ENCODE results near the gene TAF3. TPM values are rescaled to one million over a fixed set of nuclear protein-coding genes. Genes with fewer than 3 reads are reported as not detected.

The TAF3 gene
- total RNA-seq, 4 donors from 2014 or later, result 11.7 to 12.6 (median 12.4) TPM

DNA sequence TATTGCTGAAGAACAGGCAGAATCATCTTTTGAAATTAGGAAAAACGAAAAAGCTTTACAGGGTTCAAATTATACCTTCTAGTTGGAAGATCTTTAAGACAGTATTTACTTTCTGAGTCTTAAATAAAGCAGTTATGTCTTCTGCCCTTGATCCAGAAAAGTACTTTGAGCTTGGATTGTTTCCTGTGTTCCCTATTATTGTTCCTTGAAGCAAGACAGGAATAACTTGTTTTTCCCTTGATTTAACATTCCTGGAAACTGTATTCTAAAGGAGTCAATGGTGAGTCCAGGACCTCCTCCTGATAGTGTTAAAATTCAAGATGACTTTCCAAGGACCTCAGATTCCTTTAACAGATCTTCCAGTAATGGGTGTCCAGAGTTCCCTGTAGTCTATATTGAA lies 161.9 kb downstream of the TAF3 start:
- no peaks in the 10 kb centered on the region for H3K4me1 ChIP-seq
- peaks cover 0 to 33% (median 6%) of the 10 kb centered on the region in 3 donors for H3K36me3 ChIP-seq
- no peaks in the 10 kb centered on the region for H3K27me3 ChIP-seq
- WGBS, 2 donors, result 82 to 86% methylated on average over 1 of the region's 1 CpG
- no peak overlapping the region for H3K27ac ChIP-seq
- DNase-seq (ENCODE audit: low spot score in 2 of 2), result no peak
- H3K9me3 ChIP-seq, result no peaks in the 10 kb centered on the region
- no peak overlapping the region for H3K4me3 ChIP-seq
- TF ChIP-seq, protein P1, sequence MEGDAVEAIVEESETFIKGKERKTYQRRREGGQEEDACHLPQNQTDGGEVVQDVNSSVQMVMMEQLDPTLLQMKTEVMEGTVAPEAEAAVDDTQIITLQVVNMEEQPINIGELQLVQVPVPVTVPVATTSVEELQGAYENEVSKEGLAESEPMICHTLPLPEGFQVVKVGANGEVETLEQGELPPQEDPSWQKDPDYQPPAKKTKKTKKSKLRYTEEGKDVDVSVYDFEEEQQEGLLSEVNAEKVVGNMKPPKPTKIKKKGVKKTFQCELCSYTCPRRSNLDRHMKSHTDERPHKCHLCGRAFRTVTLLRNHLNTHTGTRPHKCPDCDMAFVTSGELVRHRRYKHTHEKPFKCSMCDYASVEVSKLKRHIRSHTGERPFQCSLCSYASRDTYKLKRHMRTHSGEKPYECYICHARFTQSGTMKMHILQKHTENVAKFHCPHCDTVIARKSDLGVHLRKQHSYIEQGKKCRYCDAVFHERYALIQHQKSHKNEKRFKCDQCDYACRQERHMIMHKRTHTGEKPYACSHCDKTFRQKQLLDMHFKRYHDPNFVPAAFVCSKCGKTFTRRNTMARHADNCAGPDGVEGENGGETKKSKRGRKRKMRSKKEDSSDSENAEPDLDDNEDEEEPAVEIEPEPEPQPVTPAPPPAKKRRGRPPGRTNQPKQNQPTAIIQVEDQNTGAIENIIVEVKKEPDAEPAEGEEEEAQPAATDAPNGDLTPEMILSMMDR (IDR thresholded peaks at IDR 0.05), result no peak
- TF ChIP-seq EP300 (IDR thresholded peaks at IDR 0.05) (no peak), POLR2A (IDR thresholded peaks at IDR 0.05) (no peak)

DNA sequence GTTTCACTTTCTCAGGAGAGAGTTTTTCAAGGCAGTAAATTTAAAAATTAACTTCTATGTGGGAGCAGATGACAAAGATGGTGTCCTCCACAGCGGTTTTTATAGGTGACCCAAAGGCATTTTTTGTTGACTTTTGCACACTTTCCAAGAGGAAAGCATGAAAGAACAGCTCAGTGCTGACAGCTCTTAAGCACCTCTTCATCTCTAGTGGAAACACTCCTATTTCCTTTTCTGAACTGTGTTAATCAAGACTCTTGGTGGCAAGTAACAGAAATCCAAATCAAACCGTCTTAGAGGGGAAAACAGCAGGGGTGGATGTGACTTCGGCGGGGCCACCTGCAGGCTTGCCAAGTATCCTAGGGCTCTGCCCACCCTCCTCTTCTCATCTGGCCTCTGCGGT lies 164.4 kb downstream of the TAF3 start:
- no peaks in the 10 kb centered on the region for H3K4me1 ChIP-seq
- H3K9me3 ChIP-seq, result no peaks in the 10 kb centered on the region
- H3K4me3 ChIP-seq, result no peak overlapping the region
- H3K36me3 ChIP-seq, result peaks cover 0 to 29% (median 6%) of the 10 kb centered on the region in 3 donors
- H3K27ac ChIP-seq, result no peak overlapping the region
- no peaks in the 10 kb centered on the region for H3K27me3 ChIP-seq
- 92 to 94% methylated on average over 5 of the region's 5 CpGs for WGBS, 2 donors
- TF ChIP-seq POLR2A (IDR thresholded peaks at IDR 0.05) (no peak), EP300 (IDR thresholded peaks at IDR 0.05) (no peak)
- TF ChIP-seq, protein P1 (IDR thresholded peaks at IDR 0.05), result no peak
- DNase-seq (ENCODE audit: low spot score in 2 of 2), result no peak

DNA sequence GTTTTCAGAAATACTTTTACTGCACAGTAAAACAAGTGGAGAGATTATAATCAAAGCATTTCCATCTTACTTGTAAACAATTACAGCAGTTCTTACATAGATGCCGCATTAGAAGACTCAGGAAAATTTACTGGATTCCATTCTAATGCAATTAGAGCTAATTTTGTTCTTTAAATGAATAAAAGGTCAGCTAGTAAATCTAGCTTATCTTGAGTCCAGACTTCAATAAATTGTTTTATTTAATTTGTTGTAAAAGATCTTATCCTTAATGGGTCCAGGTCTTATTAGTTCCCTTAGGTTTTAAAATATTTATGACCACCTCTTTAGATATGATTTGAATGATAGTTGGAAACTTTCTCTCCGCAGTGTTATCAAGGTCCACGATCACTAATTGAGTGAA lies 166.0 kb downstream of the TAF3 start:
- Histone ChIP-seq H3K27me3 (no peaks in the 10 kb centered on the region), H3K27ac (no peak overlapping the region), H3K4me1 (no peaks in the 10 kb centered on the region), H3K36me3 (peaks cover 0 to 14% (median 0%) of the 10 kb centered on the region in 3 donors), H3K9me3 (no peaks in the 10 kb centered on the region), H3K4me3 (no peak overlapping the region)
- WGBS, 2 donors, result 93 to 95% methylated on average over 3 of the region's 3 CpGs
- TF ChIP-seq, protein P1 (IDR thresholded peaks at IDR 0.05), result no peak
- no peak for DNase-seq (ENCODE audit: low spot score in 2 of 2)

DNA sequence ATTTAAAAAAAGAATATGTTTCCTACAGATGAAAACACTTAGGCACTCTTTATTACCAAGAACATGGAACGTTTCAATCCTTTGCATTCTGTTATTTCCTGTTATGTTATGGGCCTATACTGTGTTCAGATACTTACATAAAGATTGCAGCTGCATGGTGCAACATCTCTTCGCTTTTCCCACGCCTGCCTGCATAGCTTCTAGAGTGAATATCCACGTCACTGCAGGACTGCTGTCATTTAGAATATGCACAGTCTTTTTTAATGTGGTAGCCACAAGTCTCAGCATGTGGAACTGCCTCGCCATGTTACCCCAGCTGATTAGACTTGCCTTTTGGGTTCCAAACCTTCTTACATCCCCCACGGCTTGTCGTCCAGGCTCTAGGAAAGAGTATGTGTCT lies 166.6 kb downstream of the TAF3 start:
- H3K4me1 ChIP-seq, result no peaks in the 10 kb centered on the region
- no peak overlapping the region for H3K4me3 ChIP-seq
- no peaks in the 10 kb centered on the region for H3K27me3 ChIP-seq
- no peak for DNase-seq (ENCODE audit: low spot score in 2 of 2)
- no peak overlapping the region for H3K27ac ChIP-seq
- 86% methylated on average over 7 of the region's 7 CpGs for WGBS, 2 donors
- TF ChIP-seq, protein P1 (IDR thresholded peaks at IDR 0.05), result no peak
- TF ChIP-seq POLR2A (IDR thresholded peaks at IDR 0.05) (no peak), EP300 (IDR thresholded peaks at IDR 0.05) (no peak)
- peaks cover 0 to 13% (median 0%) of the 10 kb centered on the region in 3 donors for H3K36me3 ChIP-seq
- H3K9me3 ChIP-seq, result no peaks in the 10 kb centered on the region

DNA sequence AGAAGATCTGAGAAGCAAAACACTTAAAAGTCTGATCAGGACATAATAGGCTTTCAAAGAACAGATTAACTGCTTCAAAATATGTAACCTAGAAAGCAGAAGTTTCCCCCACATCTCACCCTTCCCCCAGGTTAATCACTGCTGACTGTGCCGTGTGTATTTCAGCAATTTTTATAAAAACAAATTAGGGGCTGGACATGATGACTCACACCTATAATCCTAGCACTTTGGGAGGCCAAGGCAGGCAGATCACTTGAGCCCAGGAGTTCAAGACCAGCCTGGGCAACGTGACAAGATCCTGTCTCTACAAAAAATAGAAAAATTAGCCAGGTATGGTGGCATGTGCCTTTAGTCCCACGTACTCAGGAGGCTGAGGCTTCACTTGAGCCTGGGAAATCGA lies 168.5 kb downstream of the TAF3 start:
- 83 to 86% methylated on average over 4 of the region's 4 CpGs for WGBS, 2 donors
- no peaks in the 10 kb centered on the region for H3K27me3 ChIP-seq
- no peaks in the 10 kb centered on the region for H3K9me3 ChIP-seq
- no peak overlapping the region for H3K27ac ChIP-seq
- no peak for DNase-seq (ENCODE audit: low spot score in 2 of 2)
- H3K4me1 ChIP-seq, result no peaks in the 10 kb centered on the region
- peaks cover 0 to 6% (median 0%) of the 10 kb centered on the region in 3 donors for H3K36me3 ChIP-seq
- TF ChIP-seq POLR2A (IDR thresholded peaks at IDR 0.05) (no peak), EP300 (IDR thresholded peaks at IDR 0.05) (no peak)
- TF ChIP-seq, protein P1 (IDR thresholded peaks at IDR 0.05), result no peak
- H3K4me3 ChIP-seq, result no peak overlapping the region
